SK-N-SH (cell line): ENCODE measurements around the gene ZMIZ2. TPM values are rescaled to one million over a fixed set of nuclear protein-coding genes. Genes with fewer than 3 reads are reported as not detected.
A peak's percentile ranks its signal among the peaks of the same experiment; 100 is the strongest.

ENCODE experiments used
- CHD2 ChIP-seq: fragments of 150-350 bp; IDR thresholded peaks from 2 replicates; pipeline ENCODE4 v1.6.1; 2018; ENCODE audit warnings: low read length; ENCODE audit not compliant: partially characterized antibody
- ELF1 ChIP-seq: IDR thresholded peaks from 2 replicates; pipeline ENCODE4 v1.4.0; 2012
- EP300 ChIP-seq, 2 experiments: IDR thresholded peaks; 2 replicates each; pipeline versions ENCODE4 v1.4.0 to v1.6.1; 2012; ENCODE audit warnings: borderline replicate concordance in 1 of 2, low read depth in 1 of 2, low read length in 1 of 2
- FOSL2 ChIP-seq: IDR thresholded peaks from 2 replicates; pipeline ENCODE4 v1.4.0; 2012; ENCODE audit warnings: low read depth, mild to moderate bottlenecking, moderate library complexity, borderline replicate concordance
- FOXM1 ChIP-seq: IDR thresholded peaks from 2 replicates; pipeline ENCODE4 v1.4.0; 2012; ENCODE audit warnings: low read depth, mild to moderate bottlenecking
- GATA2 ChIP-seq: sonication (generic); formaldehyde crosslinking; IDR thresholded peaks from 2 replicates; pipeline ENCODE4 v1.5.0; 2020; ENCODE audit warnings: mild to moderate bottlenecking, missing genetic modification reagents
- JUND ChIP-seq: IDR thresholded peaks from 2 replicates; pipeline ENCODE4 v1.4.0; 2012
- MXI1 ChIP-seq: IDR thresholded peaks from 2 replicates; pipeline ENCODE4 v1.6.1; 2012; ENCODE audit warnings: mild to moderate bottlenecking, low read depth, low read length, improper control_type of control experiment
- NFIC ChIP-seq: IDR thresholded peaks from 2 replicates; pipeline ENCODE4 v1.4.0; 2012; ENCODE audit warnings: borderline replicate concordance
- NRF1 ChIP-seq: IDR thresholded peaks from 2 replicates; pipeline ENCODE4 v1.6.1; 2012; ENCODE audit warnings: low read depth, mild to moderate bottlenecking, low read length
- POLR2AphosphoS5 ChIP-seq: IDR thresholded peaks from 2 replicates; pipeline ENCODE4 v1.6.1; 2012; ENCODE audit warnings: low read depth, low read length
- RFX5 ChIP-seq: IDR thresholded peaks from 2 replicates; pipeline ENCODE4 v1.6.1; 2012; ENCODE audit warnings: mild to moderate bottlenecking, improper control_type of control experiment, low read length
- RXRA ChIP-seq: IDR thresholded peaks from 2 replicates; pipeline ENCODE4 v1.4.0; 2012; ENCODE audit warnings: low read depth, mild to moderate bottlenecking, borderline replicate concordance
- SMC3 ChIP-seq: IDR thresholded peaks from 2 replicates; pipeline ENCODE4 v1.6.1; 2012; ENCODE audit warnings: low read depth, low read length, improper control_type of control experiment
- TCF12 ChIP-seq: IDR thresholded peaks from 2 replicates; pipeline ENCODE4 v1.4.0; 2012
- YY1 ChIP-seq: IDR thresholded peaks from 2 replicates; pipeline ENCODE4 v1.4.0; 2012; ENCODE audit warnings: low read depth, mild to moderate bottlenecking
- polyA plus RNA-seq, 3 experiments: library from polyadenylated mRNA; depleted of rRNA; stranded (reverse); fragments of >200 nt; gene quantifications; 2 replicates each; pipeline ENCODE4 v1.2.3, GENCODE V29; 2012
- TF ChIP-seq, protein P1 (sequence below): IDR thresholded peaks from 2 replicates; pipeline ENCODE4 v1.4.0; 2012; ENCODE audit warnings: low read depth
- TF ChIP-seq, protein P2 (sequence below): IDR thresholded peaks from 2 replicates; pipeline ENCODE4 v1.4.0; 2012; ENCODE audit warnings: low read depth, borderline replicate concordance
- TF ChIP-seq, protein P3 (sequence below): fragments of 200-600 bp; sonication (generic); IDR thresholded peaks from 2 replicates; pipeline ENCODE4 v1.6.1; 2017; ENCODE audit warnings: antibody characterized with exemption, mild to moderate bottlenecking, moderate library complexity
- TF ChIP-seq, protein P4 (sequence below): fragments of 150-350 bp; IDR thresholded peaks from 2 replicates; pipeline ENCODE4 v1.6.1; 2017; ENCODE audit warnings: antibody characterized with exemption, low read length, low read depth, borderline replicate concordance
- TF ChIP-seq, protein P5 (sequence below): IDR thresholded peaks from 2 replicates; pipeline ENCODE4; 2012

Gene ZMIZ2
- polyA plus RNA-seq, 1 of the 3 experiments (the other 2 are of a cell fraction), result 18.1 TPM

DNA sequence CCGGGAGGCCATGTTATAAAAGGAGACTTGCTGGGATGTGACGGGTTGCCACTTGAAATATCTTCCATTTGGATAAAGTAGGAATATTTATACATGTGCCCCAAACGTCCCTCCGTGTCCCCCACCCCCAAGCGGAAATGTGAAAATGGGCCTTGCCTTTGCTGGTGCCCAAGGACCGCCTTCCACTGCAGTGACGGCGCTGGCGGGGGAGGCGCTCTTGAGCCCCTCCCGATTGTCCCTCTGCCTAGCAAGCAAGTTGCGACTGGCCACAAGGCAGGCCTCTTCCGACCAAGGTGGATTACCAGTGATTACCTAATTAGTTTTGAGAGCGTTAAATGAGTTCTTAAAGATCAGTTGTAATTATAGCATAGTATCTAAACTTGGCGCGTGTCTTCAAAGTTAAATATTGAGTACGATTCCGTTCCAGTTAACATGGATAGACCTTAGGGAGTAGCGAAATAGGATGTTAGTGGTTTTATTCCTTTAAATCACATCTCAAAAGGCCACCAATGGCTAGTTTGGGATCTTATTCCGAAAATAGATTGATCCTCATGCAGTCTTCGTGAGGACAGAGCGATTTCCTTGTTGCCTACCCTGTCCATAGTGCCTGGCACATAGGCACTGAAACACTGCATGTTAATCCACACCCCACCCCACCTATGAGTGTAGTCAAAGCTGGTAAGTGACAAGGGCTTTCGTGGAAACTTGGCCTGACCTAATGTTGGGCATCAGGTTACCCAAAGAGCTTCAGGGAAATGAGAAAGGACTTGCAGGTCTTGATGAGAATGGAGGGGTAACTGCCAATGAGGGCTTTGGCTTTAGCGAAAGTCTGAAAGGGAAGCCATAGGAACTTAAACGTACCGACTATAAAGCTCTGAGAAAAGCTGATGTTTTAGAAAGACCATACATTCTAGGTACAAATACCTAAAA, 48.9 kb downstream of the ZMIZ2 start (continued):
- TF ChIP-seq, protein P1, sequence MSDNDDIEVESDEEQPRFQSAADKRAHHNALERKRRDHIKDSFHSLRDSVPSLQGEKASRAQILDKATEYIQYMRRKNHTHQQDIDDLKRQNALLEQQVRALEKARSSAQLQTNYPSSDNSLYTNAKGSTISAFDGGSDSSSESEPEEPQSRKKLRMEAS, result 0 out of 2 replicates have a peak, but pooled peaks have one; percentile 7
- no peak for TF ChIP-seq NRF1
- TF ChIP-seq GATA2 (CRISPR knock-in tag), result no peak
- no peak; the same call in 1 of the 2 replicates for TF ChIP-seq SMC3
- TF ChIP-seq, protein P2, sequence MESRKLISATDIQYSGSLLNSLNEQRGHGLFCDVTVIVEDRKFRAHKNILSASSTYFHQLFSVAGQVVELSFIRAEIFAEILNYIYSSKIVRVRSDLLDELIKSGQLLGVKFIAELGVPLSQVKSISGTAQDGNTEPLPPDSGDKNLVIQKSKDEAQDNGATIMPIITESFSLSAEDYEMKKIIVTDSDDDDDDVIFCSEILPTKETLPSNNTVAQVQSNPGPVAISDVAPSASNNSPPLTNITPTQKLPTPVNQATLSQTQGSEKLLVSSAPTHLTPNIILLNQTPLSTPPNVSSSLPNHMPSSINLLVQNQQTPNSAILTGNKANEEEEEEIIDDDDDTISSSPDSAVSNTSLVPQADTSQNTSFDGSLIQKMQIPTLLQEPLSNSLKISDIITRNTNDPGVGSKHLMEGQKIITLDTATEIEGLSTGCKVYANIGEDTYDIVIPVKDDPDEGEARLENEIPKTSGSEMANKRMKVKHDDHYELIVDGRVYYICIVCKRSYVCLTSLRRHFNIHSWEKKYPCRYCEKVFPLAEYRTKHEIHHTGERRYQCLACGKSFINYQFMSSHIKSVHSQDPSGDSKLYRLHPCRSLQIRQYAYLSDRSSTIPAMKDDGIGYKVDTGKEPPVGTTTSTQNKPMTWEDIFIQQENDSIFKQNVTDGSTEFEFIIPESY, result no peak
- TF ChIP-seq, protein P3, sequence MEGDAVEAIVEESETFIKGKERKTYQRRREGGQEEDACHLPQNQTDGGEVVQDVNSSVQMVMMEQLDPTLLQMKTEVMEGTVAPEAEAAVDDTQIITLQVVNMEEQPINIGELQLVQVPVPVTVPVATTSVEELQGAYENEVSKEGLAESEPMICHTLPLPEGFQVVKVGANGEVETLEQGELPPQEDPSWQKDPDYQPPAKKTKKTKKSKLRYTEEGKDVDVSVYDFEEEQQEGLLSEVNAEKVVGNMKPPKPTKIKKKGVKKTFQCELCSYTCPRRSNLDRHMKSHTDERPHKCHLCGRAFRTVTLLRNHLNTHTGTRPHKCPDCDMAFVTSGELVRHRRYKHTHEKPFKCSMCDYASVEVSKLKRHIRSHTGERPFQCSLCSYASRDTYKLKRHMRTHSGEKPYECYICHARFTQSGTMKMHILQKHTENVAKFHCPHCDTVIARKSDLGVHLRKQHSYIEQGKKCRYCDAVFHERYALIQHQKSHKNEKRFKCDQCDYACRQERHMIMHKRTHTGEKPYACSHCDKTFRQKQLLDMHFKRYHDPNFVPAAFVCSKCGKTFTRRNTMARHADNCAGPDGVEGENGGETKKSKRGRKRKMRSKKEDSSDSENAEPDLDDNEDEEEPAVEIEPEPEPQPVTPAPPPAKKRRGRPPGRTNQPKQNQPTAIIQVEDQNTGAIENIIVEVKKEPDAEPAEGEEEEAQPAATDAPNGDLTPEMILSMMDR, result peak; percentile 59
- TF ChIP-seq MXI1, result peak; percentile 55; the same call in 1 of the 2 replicates
- TF ChIP-seq RXRA, result no peak
- no peak for TF ChIP-seq YY1
- no peak for TF ChIP-seq TCF12
- peak; percentile 72 for TF ChIP-seq CHD2
- TF ChIP-seq, protein P4, sequence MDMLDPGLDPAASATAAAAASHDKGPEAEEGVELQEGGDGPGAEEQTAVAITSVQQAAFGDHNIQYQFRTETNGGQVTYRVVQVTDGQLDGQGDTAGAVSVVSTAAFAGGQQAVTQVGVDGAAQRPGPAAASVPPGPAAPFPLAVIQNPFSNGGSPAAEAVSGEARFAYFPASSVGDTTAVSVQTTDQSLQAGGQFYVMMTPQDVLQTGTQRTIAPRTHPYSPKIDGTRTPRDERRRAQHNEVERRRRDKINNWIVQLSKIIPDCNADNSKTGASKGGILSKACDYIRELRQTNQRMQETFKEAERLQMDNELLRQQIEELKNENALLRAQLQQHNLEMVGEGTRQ, result no peak
- no peak for TF ChIP-seq FOSL2
- peak; percentile 7 to 9; a peak in 2 of 4 replicates for TF ChIP-seq EP300 (IDR thresholded peaks at IDR 0.05; ENCODE audit: borderline replicate concordance in 1 of 2, low read depth in 1 of 2, low read length in 1 of 2)
- TF ChIP-seq FOXM1, result no peak
- peak; percentile 64 for TF ChIP-seq POLR2AphosphoS5
- TF ChIP-seq, protein P5, sequence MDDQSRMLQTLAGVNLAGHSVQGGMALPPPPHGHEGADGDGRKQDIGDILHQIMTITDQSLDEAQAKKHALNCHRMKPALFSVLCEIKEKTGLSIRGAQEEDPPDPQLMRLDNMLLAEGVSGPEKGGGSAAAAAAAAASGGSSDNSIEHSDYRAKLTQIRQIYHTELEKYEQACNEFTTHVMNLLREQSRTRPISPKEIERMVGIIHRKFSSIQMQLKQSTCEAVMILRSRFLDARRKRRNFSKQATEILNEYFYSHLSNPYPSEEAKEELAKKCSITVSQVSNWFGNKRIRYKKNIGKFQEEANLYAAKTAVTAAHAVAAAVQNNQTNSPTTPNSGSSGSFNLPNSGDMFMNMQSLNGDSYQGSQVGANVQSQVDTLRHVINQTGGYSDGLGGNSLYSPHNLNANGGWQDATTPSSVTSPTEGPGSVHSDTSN, result no peak; the same call in 1 of the 2 replicates
- TF ChIP-seq JUND, result no peak
- no peak for TF ChIP-seq RFX5
- TF ChIP-seq ELF1, result no peak
- no peak for TF ChIP-seq NFIC
